B cell (primary cell): ENCODE measurements around the gene RGL3.

ENCODE experiments used
- EZH2 ChIP-seq: IDR thresholded peaks from 2 replicates; pipeline ENCODE4 v1.6.1; 2012; ENCODE audit warnings: borderline replicate concordance, low read depth, mild to moderate bottlenecking, moderate library complexity, low read length; ENCODE audit not compliant: insufficient read depth, poor library complexity, severe bottlenecking
- TF ChIP-seq, protein P1 (sequence below): fragments of 200-600 bp; IDR thresholded peaks from one replicate; pipeline ENCODE4 v1.8.0; 2022; ENCODE audit warnings: antibody characterized with exemption, mild to moderate bottlenecking

DNA sequence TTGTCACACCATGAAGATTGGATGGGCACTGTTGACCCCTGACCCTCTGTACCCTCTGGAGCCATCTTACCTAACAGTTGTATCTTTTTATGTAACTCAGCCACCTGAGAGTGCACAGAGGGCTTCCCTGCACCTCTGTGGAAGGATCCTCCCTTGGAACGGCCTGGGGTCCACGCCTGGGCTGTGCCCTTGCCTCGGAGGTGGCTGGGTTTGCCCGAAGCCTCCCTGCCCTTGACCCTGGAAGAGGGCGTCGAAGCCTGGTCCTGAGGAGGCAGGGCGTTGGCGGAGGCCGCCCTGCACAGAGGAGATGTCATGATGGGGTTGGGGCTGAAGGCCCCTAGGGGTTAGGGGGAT, 15.6 kb upstream of the RGL3 start:
- TF ChIP-seq, protein P1, sequence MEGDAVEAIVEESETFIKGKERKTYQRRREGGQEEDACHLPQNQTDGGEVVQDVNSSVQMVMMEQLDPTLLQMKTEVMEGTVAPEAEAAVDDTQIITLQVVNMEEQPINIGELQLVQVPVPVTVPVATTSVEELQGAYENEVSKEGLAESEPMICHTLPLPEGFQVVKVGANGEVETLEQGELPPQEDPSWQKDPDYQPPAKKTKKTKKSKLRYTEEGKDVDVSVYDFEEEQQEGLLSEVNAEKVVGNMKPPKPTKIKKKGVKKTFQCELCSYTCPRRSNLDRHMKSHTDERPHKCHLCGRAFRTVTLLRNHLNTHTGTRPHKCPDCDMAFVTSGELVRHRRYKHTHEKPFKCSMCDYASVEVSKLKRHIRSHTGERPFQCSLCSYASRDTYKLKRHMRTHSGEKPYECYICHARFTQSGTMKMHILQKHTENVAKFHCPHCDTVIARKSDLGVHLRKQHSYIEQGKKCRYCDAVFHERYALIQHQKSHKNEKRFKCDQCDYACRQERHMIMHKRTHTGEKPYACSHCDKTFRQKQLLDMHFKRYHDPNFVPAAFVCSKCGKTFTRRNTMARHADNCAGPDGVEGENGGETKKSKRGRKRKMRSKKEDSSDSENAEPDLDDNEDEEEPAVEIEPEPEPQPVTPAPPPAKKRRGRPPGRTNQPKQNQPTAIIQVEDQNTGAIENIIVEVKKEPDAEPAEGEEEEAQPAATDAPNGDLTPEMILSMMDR = no peak
- no peak for TF ChIP-seq EZH2
